ENCODE data around the gene IL17RA.

GRCh38 chr22:17090550-17090949 lies 5.8 kb downstream of the IL17RA start:
- no peak for TF ChIP-seq POLR2A (IDR thresholded peaks at IDR 0.05)
- TF ChIP-seq CTCF (IDR thresholded peaks at IDR 0.05), result no peak
- TF ChIP-seq EP300 (IDR thresholded peaks at IDR 0.05), result no peak
- TF ChIP-seq POLR2AphosphoS5 (IDR thresholded peaks at IDR 0.05), result no peak
